ENCODE data around the gene NUBP1. TPM values are rescaled to one million over a fixed set of nuclear protein-coding genes. Genes with fewer than 3 reads are reported as not detected.
A peak's percentile ranks its signal among the peaks of the same experiment; 100 is the strongest.
"Not testable (repeated sequence)": the region's sequence is repeated elsewhere in the genome, so short reads cannot be mapped to it uniquely, and the experiment has no call there.

Gene NUBP1
- 45.9 TPM for total RNA-seq
- long read RNA-seq, transcript NUBP1-201 (11 exons, 1,228 nt) = major isoform, 37 of 46 reads
- long read RNA-seq, partial matches to known transcripts = 3 of 46 reads
- long read RNA-seq, other reads (novel, unspliced or antisense) = 6 of 46 reads

DNA sequence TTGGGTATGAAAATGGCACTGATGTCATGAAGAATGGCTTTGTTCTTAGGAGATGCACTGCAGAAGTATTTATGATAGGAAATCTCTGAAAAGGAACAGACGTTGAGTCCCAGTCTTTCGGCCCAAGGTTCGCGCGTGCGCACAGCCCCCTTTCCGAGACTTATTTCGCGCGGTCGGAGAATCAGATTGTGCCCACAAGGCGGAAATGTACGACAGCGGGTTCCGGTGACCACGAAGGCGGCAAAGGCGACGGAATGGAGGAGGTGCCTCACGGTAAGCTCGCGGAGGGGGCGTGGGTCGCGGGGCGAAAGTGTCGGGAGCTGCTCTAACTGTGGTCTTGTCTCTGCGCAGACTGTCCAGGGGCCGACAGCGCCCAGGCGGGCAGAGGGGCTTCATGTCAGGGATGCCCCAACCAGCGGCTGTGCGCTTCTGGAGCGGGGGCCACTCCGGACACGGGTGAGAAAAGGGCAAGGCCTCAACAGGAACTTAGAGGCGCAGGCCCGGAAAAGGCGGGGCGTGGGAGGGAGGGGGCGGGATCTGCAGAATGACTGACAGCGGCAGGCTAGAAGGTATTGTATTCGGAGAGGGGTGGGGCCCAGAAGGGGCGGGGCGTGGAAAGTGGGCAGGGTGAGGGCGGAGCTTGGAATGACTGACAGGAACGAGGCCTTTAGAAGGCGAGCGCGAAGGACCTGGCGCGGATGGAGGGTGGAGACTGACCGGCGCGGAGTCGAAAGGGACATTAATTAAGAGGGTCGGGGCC lies at the start of gene NUBP1:
Gene NUBP1, plus strand, starts transcription at position 233 of the 760 bp plus-strand sequence. Its CDS starts 22 bp downstream, at position 255.
- peak; percentile 99 for DNase-seq
- ATAC-seq = peak; percentile 95
- intact Hi-C loops (cut with micrococcal nuclease) = loop anchor here (10.0 kb wide), 2 partner anchors 81 to 171 kb away; no protein-coding TSS in a partner anchor

DNA sequence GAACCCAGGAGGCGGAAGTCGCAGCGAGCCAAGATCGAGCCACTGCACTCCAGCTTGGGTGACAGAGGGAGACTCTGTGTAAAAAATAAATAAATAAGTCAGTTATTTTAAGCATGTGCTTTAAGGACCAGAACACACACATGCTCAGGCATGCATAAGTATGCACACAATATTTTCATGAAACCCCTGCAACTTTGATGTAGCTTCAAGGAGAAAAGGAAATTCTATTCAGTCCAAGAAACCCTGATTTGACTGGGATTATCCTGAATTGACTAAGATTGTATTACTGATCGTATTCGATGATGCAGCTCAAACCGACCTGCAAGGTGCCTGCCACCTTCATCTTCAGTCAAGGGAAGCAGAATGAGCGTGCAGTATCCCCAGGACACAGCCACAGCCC lies 49.8 kb upstream of the NUBP1 start:
- ATAC-seq (no peak), DNase-seq (no peak)
- intact Hi-C loops (cut with micrococcal nuclease) = no loop called here

DNA sequence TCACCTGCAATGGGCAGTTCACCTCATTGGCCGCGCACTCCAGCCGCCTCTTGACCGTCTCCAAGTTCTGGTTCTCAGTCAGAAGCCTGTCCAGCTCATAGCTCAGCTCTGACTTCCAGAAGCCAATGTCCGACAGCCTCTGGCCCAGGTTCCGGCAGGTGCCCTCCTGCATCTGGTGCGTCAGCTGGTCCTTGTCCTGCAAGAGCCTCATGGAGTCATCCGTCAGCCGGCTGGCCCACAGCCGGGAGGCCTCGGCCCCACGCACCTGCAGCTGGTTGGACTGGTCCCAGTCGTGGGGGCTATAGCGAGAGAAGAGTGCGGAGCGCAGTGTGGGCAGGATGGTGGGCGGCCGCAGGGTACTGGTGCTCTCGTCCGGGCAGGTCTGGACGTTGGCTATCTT lies 49.3 kb upstream of the NUBP1 start:
- no peak for DNase-seq
- intact Hi-C loops (cut with micrococcal nuclease) = no loop called here
- no peak for ATAC-seq

DNA sequence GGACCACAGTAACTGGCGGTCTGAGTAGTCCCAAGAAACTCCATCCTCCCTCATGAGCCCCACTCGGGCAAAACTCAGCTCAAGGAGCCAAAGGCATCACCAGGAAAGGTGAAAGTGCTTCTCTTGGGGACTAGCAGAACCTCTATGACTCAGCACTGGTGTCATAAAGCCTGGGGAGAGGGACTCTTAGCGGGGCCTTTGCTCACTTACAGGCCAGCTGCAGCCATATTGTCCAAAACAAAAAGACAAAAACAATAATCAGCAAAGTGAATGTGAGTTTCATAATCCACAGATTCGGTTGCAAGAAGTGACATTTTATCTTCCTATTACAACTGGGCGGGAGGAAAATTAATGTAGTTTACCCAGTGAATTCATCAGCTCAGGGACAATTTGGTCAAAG lies 48.8 kb upstream of the NUBP1 start, which contains the start of gene TEKT5:
Gene TEKT5, minus strand, starts transcription at position 101 of the 400 bp plus-strand sequence. Its CDS starts 57 bp downstream, at position 44.
- DNase-seq (no peak), ATAC-seq (no peak)
- intact Hi-C loops (cut with micrococcal nuclease) = no loop called here

DNA sequence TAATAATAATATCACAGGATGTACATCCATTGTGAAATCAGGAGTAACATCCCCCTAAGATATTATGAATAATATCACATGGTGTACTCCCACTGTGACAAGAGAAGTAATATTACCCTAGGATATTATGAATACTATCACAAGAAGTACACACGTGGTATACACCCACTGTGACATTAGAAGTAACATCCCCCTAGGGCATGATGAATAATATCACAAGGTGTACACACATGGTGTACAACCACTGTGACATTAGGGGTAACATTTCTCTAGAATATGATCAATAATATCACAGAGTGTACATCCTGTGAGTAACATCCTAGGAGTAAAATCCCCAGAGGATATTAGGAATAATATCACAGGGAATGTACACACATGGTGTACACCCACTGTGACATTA lies 43.9 kb upstream of the NUBP1 start:
- DNase-seq (no peak), ATAC-seq (no peak)
- intact Hi-C loops (cut with micrococcal nuclease) = no loop called here

DNA sequence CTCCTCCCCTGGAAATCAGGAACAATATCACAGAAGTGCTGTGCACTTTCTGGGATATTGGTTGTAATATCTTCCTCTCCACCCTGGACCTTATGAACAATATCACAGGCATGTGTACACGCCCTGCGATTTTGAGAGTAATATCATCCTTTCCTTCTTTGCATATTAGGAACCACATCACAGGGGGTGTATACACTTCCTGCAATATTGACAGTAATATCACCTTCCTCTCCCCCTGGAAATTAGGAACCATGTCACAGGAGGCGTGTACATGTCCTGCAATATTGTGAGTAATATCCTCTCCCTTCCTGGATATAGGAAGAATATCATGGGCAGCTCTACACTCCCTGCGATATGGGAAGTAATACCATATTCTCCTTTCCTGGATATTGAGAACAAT lies 34.7 kb upstream of the NUBP1 start:
- DNase-seq = no peak
- intact Hi-C loops (cut with micrococcal nuclease) = no loop called here
- no peak for ATAC-seq

DNA sequence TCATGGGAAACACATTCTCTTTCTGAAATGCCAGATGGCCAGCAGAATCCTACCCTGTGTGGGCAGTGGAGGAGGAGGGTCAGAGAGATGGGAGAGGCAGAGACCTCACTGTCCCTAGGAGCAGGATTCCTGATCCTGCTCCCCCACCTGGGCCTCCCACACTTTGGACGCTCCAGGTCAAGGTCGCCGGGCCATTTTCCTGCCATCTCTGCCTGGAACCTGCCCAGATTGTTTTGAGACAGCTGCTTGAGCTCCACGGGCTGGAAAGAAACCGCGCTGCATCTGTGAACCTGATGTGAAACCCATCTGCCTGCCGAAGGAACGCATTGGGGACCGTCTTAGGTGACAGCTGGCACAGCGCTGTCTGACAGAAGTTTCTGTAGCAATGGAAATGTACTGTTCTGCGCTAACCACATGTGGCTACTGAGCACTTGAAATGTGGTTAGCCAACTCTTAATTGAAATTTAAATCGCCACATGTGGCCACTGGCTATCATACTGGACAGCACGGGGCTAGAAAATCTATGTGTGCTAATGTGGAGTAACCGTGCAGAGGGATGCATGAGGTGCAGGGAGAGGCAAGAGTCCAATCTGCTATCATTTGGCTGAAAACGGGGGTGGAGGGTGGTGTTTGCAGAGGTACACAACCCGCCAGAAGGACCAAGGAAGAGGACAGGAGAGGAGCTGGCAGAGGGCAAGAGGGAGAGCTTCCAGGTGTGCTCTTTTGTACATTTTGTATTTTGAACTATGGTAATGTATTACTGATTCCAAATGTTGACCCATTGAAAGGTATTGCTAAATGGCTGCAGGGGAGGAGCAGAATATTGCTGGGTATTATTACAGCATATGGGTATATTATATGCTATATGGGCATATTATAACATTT lies 15.4 kb upstream of the NUBP1 start:
- DNase-seq = no peak
- intact Hi-C loops (cut with micrococcal nuclease) = no loop called here
- no peak for ATAC-seq

DNA sequence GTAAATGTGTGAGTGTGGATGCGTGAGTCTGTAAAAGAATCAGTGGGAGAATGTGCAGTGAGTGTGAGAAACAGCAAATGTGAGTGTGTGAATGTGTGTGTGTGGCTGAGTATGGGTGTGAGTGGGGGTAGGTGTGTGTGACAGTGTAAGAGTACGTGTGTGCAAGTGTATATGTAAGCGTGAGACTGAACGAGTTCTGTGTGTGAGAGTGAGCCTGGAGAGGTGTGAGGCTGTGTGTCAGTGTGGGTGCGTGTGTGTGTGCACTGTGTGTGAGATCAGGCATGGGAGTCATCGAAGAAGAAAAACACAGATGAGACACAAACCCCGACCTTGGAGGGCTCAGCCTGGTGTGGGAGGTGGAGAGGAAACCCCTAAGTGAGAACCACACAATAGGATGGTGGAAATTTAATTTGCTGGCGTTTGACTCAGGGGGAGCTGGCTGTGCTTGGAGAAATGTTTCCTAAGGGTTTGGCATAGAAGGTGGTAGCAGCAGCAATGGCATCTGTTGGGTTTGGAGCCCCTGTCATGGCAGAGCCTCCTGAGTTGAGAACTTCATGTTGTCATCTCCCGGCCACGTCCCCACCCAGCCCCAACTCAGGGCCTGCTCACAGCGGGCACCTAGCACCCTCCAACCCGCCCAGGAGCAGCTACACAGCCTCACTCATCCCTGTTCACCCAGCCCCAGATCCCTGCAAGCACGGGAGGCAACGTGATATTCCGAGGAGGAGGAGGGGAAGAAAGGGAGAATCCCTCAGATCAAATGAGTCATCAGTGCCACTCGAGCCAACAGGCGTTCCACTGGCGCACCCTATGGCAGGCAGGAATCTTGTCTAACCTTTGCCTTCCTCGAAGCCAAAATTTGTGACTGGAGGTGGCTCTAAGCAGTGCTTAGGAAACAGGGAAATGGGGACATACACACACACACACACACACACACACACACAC lies 14.3 kb upstream of the NUBP1 start:
- intact Hi-C loops (cut with micrococcal nuclease) = no loop called here
- no peak for DNase-seq
- no peak for ATAC-seq

DNA sequence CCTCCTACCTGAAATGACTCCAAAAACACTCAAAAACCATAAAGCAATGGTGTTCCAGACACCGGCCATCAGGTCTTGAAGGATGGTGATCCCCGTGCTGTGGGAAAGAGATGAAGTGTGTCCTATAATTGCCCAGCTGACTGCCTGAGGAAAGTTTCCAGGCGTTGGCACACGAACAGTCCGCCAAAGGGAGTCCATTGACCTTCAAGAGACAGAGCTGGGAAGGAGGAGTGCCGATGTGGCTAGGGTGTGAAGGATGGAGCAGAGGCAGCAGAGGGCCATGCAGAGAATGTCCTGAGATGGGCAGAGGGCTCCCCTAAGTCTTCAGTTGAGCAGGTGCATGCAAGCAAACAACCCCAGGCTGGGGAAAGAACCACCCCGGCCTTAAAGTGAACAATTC lies 11.9 kb upstream of the NUBP1 start:
- peak; percentile 70 for ATAC-seq
- DNase-seq = no peak
- intact Hi-C loops (cut with micrococcal nuclease) = no loop called here

DNA sequence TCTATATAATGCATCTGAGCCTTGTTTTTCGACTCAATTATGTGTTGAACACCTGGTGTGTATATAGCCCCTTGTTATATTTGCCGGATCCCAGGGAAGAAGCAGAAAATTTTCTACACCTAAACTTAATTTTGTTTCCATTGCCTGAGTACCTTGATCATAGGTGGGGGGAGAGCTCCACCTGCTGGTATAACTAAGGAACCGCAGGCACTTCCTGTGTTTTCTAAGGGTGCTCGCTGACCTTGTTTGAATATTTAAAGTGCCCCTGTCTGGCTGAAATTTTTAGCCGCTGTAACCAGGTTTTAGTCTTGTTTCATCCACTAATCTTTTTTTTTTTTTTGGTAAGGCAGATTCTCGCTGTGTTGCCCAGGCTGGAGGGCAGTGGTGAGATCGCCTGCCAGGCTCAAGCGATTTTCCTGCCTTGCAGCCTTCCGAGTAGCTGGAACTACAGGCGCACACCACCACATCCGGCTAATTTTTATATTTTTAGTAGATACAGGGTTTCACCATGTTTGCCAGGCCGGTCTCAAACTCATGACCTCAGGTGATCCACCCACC lies 6.5 kb upstream of the NUBP1 start:
- peak; percentile 60 for ATAC-seq
- intact Hi-C loops (cut with micrococcal nuclease) = loop anchor here (2.0 kb wide), 1 partner anchor 222 kb away; no protein-coding TSS in a partner anchor
- DNase-seq = no peak

DNA sequence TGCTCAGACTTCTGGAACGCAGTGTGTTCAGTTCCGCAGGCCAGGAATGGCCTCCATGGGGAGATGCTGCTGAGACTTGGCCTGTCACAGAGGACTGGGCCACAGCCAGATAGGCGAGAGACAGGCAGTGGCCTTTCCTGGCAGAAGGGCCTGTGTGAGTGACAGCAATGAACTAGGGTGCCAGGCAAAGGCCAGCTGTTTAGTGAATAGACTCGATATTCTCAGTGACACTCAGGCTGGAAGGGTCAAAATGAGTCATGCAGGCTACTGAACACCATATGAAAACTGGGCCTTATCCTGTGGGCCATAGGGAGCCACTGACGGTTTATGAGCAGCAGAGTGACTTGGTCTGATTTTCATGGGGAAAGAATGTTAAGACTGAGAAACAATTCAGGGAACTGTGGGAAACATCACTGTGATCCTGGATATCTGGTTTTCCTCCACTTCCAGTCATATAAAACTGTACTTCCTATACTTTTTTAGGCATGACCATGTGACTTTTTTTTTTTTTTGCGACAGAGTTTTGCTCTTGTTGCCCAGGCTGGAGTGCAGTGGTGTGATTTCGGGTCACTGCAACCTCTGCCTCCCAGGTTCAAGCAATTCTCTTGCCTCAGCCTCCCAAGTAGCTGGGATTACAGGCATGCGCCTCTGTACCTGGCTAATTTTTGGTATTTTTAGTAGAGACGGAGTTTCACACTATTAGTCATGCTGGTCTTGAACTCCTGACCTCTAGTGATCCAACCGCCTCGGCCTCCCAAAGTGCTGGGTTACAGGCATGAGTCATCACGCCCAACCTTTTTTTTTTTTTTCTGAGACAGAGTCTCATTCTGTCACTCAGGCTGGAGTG lies 5.2 kb upstream of the NUBP1 start:
- DNase-seq (peak; percentile 91), ATAC-seq (peak; percentile 89)
- intact Hi-C loops (cut with micrococcal nuclease) = no loop called here

DNA sequence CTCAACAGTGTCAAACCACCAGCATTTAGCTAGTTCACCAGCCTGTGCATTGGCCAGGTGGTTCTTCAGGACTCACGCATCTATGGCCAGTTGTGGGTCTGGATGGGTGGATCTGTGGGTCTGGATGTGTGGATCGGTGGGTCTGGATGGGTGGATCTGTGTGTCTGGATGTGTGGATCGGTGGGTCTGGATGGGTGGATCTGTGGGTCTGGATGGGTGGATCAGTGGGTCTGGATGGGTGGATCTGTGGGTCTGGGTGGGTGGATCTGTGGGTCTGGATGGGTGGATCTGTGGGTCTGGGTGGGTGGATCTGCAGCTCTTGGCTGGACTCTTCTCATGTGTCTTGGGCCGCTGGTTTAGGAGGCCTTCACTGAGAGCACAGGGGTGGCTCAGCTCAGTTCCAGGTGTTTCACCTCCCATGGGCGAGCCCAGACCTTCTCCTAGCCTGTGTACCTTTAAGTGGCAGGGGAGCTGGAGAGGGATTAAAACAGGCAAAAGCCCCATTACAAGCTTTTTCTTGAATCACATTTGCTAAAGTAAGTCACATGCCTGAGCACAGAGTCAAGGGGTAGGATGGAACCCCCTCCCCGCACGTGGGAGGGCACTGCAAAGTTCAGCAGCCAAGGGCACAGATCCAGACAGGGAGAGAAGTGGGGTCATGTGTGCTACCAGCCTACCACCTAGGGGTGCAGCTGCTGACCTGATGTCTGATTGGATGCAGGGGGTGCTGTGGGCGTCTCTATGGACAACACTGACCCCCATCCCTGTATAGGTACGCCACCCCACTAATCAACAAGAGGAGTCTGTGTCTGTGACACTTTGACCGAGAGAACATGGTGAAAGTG lies 3.4 kb upstream of the NUBP1 start:
- intact Hi-C loops (cut with micrococcal nuclease) = loop anchor here (10.0 kb wide), 2 partner anchors 85 to 175 kb away; no protein-coding TSS in a partner anchor
- no peak for ATAC-seq
- no peak for DNase-seq

DNA sequence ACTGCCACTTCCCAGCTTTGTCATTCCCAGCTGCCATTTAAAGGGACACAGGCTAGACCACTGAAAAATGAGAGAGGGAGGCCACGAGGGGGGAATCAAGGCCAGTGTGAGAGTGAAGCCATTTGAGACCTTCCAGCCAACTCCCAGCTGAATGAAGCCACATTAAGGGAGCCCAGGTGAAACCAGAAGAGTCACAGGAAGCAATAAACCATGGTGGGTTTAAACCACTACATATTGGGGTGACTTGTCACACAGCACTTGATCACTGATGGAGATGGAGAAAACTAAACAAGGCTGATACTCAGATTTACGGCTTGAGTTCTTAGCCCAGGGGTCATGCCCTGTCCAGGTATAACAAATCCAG lies 2.8 kb upstream of the NUBP1 start:
- intact Hi-C loops (cut with micrococcal nuclease) = loop anchor here (10.0 kb wide), 2 partner anchors 84 to 174 kb away; no protein-coding TSS in a partner anchor
- no peak for DNase-seq

DNA sequence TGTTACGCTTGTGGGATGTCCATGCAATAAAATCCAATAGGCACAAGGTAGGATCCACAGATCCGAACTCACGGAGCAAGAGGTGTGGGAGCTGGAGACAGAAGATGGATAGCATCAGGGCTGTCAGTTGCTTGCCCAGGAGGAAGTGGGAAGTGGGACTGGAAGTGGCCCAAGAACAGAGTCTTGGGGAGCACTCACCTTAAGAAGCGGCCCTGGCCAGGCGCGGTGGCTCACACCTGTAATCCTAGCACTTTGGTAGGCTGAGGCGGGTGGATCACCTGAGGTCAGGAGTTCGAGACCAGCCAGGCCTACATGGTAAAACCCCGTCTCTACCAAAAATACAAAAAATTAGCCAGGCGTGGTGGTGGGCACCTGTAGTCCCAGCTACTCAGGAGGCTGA lies 2.4 kb upstream of the NUBP1 start:
- ATAC-seq, DNase-seq: not testable (repeated sequence)
- intact Hi-C loops (cut with micrococcal nuclease) = loop anchor here (10.0 kb wide), 2 partner anchors 84 to 174 kb away; no protein-coding TSS in a partner anchor

More for the DNA sequence above, 2.8 kb upstream of the NUBP1 start:
- ATAC-seq = no peak

DNA sequence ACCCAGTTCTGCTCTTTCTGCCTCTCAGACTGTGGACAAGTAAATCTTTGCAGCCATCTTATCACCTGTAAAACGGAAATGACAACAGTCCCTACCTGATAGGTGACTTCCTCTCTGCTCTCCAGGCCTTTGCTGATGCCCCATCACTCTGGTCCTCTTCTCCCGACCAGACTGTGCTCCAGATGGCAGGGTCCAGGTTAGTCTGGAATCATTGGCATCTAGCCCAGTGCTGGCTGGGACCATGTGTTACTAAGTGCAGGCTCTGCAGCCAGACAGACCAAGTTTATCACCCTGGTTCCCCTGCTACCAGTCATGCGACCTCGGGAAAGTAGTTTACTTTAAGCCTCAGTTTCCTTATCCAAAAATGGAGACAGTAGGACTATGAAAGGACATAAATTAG lies 1.8 kb upstream of the NUBP1 start:
- intact Hi-C loops (cut with micrococcal nuclease) = loop anchor here (10.0 kb wide), 2 partner anchors 83 to 173 kb away; no protein-coding TSS in a partner anchor
- ATAC-seq (peak; percentile 36), DNase-seq (peak; percentile 79)

DNA sequence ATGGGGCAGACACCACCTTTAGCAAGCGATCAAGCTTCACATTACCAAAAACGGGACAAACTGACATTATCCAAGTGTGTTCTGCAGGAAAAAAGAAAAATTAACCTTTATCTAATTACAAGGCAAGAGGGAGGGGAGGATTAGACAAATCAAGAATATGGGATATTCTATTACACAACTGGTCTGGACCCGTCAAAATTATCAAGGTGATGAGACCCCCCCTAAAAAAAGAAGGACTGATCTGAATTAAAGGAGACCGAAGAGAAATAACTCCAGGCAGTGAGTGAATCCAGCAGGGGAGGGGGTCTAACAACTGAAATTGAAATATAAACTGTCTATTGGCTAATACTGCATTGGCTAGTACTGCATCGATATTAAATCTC lies 424 bp upstream of the NUBP1 start:
- ATAC-seq (no peak), DNase-seq (no peak)
- intact Hi-C loops (cut with micrococcal nuclease) = loop anchor here (10.0 kb wide), 2 partner anchors 82 to 172 kb away; no protein-coding TSS in a partner anchor

Data from left ventricle myocardium superior (tissue), 1 donor.